Coronary artery (tissue), 2 donors: ENCODE data around the gene STRN.
"Not testable (repeated sequence)": the region's sequence is repeated elsewhere in the genome, so short reads cannot be mapped to it uniquely, and the experiment has no call there.

ENCODE experiments used
- DNase-seq: peaks from one replicate; pipeline ENCODE4 v3.0.0-alpha.2; 2017; ENCODE audit warnings: low spot score
- H3K27ac ChIP-seq, 2 donors: fragments of 200-600 bp; sonication (generic); one replicate each; pipeline ENCODE4 v1.5.1; 2016 to 2019
- H3K4me3 ChIP-seq: fragments of 200-600 bp; sonication (generic); 2 replicates; pipeline ENCODE4 v1.5.1; 2016; ENCODE audit warnings: mild to moderate bottlenecking, moderate library complexity
- CTCF ChIP-seq: fragments of 200-600 bp; sonication (generic); IDR thresholded peaks from one replicate; pipeline ENCODE4 v1.5.1; 2019; ENCODE audit warnings: antibody characterized with exemption

The STRN gene

GRCh38 chr2:36892805-36893204 lies 73.5 kb downstream of the STRN start:
- DNase-seq = no peak
- Histone ChIP-seq H3K27ac (no peak overlapping the region), H3K4me3 (no peak overlapping the region)
- no peak for TF ChIP-seq CTCF

- no peak for DNase-seq
- no peak overlapping the region for H3K4me3 ChIP-seq
- H3K27ac ChIP-seq = no peak overlapping the region
- TF ChIP-seq CTCF = no peak
Observed at GRCh38 chr2:36889795-36890194, 76.5 kb downstream of the STRN start.

GRCh38 chr2:36887095-36887494 lies 79.2 kb downstream of the STRN start:
- not testable (repeated sequence) for H3K4me3 ChIP-seq, DNase-seq, H3K27ac ChIP-seq

- Histone ChIP-seq H3K4me3 (no peak overlapping the region), H3K27ac (no peak overlapping the region)
- DNase-seq = no peak
- no peak for TF ChIP-seq CTCF
Observed at GRCh38 chr2:36886664-36887063, 79.7 kb downstream of the STRN start.

- no peak for DNase-seq
- no peak for TF ChIP-seq CTCF
- Histone ChIP-seq H3K4me3 (no peak overlapping the region), H3K27ac (no peak overlapping the region)
Observed at GRCh38 chr2:36885605-36886004, 80.7 kb downstream of the STRN start.

- no peak overlapping the region for H3K4me3 ChIP-seq
- no peak for TF ChIP-seq CTCF
- H3K27ac ChIP-seq = no peak overlapping the region
- no peak for DNase-seq
Observed at GRCh38 chr2:36882532-36882931, 83.8 kb downstream of the STRN start.

- TF ChIP-seq CTCF = no peak
- H3K27ac ChIP-seq = no peak overlapping the region
- DNase-seq = no peak
- no peak overlapping the region for H3K4me3 ChIP-seq
Observed at GRCh38 chr2:36881816-36882215, 84.5 kb downstream of the STRN start.

GRCh38 chr2:36878429-36878828 lies 87.9 kb downstream of the STRN start:
- no peak overlapping the region for H3K4me3 ChIP-seq
- TF ChIP-seq CTCF = no peak
- no peak for DNase-seq
- H3K27ac ChIP-seq = no peak overlapping the region
